GM12878 (cell line): Measurements from ENCODE around the gene MACROD2. TPM values are rescaled to one million over a fixed set of nuclear protein-coding genes. Genes with fewer than 3 reads are reported as not detected.

Experiments used
- BCL11A ChIP-seq: IDR thresholded peaks from 2 replicates; pipeline ENCODE4 v1.6.1; 2011; ENCODE audit warnings: low read depth, low read length
- BCLAF1 ChIP-seq: fragments of 450-650 bp; IDR thresholded peaks from 2 replicates; pipeline ENCODE4 v1.6.1; 2017; ENCODE audit warnings: antibody characterized with exemption, mild to moderate bottlenecking, moderate library complexity
- CUX1 ChIP-seq: IDR thresholded peaks from 2 replicates; pipeline ENCODE4 v1.6.1; 2012; ENCODE audit warnings: improper control_type of control experiment, low read depth, low read length; ENCODE audit not compliant: insufficient replicate concordance
- E2F4 ChIP-seq: IDR thresholded peaks from 2 replicates; pipeline ENCODE4 v1.6.1; 2012; ENCODE audit warnings: low read depth, low read length, improper control_type of control experiment
- EGR1 ChIP-seq, 2 experiments: IDR thresholded peaks; 1 replicate in 1 of 2; 2 replicates in 1 of 2; pipeline ENCODE4 v1.6.1; 2011 to 2012; ENCODE audit warnings: low read depth in 2 of 2, low read length in 2 of 2, borderline replicate concordance in 1 of 2, mild to moderate bottlenecking in 1 of 2, moderate library complexity in 1 of 2
- ESRRA ChIP-seq: IDR thresholded peaks from 2 replicates; pipeline ENCODE4 v1.6.1; 2012; ENCODE audit warnings: mild to moderate bottlenecking, low read length, improper control_type of control experiment
- FOXK2 ChIP-seq: fragments of 450-650 bp; IDR thresholded peaks from 2 replicates; pipeline ENCODE4 v1.6.1; 2017; ENCODE audit warnings: mild to moderate bottlenecking, moderate library complexity
- GABPA ChIP-seq: IDR thresholded peaks from 2 replicates; pipeline ENCODE4 v1.6.1; 2014; ENCODE audit warnings: antibody characterized with exemption, low read depth, mild to moderate bottlenecking, inconsistent platforms
- GATAD2B ChIP-seq: fragments of 450-650 bp; conservative IDR thresholded peaks from 2 replicates; pipeline ENCODE4 v1.6.1; 2017; ENCODE audit warnings: low read depth, mild to moderate bottlenecking, moderate library complexity
- MAX ChIP-seq: IDR thresholded peaks from 2 replicates; pipeline ENCODE4 v1.6.1; 2012; ENCODE audit warnings: low read depth, low read length, improper control_type of control experiment
- NFIC ChIP-seq: IDR thresholded peaks from 2 replicates; pipeline ENCODE4 v1.6.1; 2012; ENCODE audit warnings: low read depth, mild to moderate bottlenecking, inconsistent platforms, low read length, moderate library complexity
- NR2C1 ChIP-seq: fragments of 450-650 bp; IDR thresholded peaks from 2 replicates; pipeline ENCODE4 v1.6.1; 2017; ENCODE audit warnings: antibody characterized with exemption, mild to moderate bottlenecking, moderate library complexity
- RAD21 ChIP-seq: IDR thresholded peaks from 2 replicates; pipeline ENCODE4 v1.6.1; 2011; ENCODE audit warnings: mild to moderate bottlenecking, low read depth, low read length, moderate library complexity; ENCODE audit not compliant: insufficient read depth
- RAD51 ChIP-seq: fragments of 450-650 bp; IDR thresholded peaks from 2 replicates; pipeline ENCODE4 v1.6.1; 2016; ENCODE audit warnings: moderate library complexity, mild to moderate bottlenecking, inconsistent platforms
- SIX5 ChIP-seq: IDR thresholded peaks from 2 replicates; pipeline ENCODE4 v1.6.1; 2011; ENCODE audit warnings: mild to moderate bottlenecking, low read depth, low read length, moderate library complexity; ENCODE audit not compliant: severe bottlenecking
- SUPT20H ChIP-seq: IDR thresholded peaks from 2 replicates; pipeline ENCODE4 v1.6.1; 2011; ENCODE audit warnings: low read depth, mild to moderate bottlenecking, low read length, moderate library complexity, borderline replicate concordance; ENCODE audit not compliant: control insufficient read depth
- TCF7 ChIP-seq: IDR thresholded peaks from 2 replicates; pipeline ENCODE4 v1.6.1; 2014; ENCODE audit warnings: antibody characterized with exemption, borderline replicate concordance
- USF2 ChIP-seq: IDR thresholded peaks from 2 replicates; pipeline ENCODE4 v1.6.1; 2011; ENCODE audit warnings: low read depth, low read length, improper control_type of control experiment, borderline replicate concordance
- ZNF24 ChIP-seq: fragments of 450-650 bp; IDR thresholded peaks from 2 replicates; pipeline ENCODE4 v1.6.1; 2017; ENCODE audit warnings: antibody characterized with exemption, mild to moderate bottlenecking
- polyA plus RNA-seq, 11 experiments: library from polyadenylated mRNA; depleted of rRNA in 4 of 11; unstranded in 6 of 11; stranded (reverse) in 5 of 11; fragments of >200 nt; fragmentation: Nextera tagmentation in 4 of 11; fragmentation: Illumina TruSeq in 1 of 11; extraction: Ambion mirVana in 4 of 11; extraction: Trizol in 1 of 11; gene quantifications; 1 replicate in 1 of 11; 2 replicates in 10 of 11; pipeline versions ENCODE4 v1.2.1 to v1.2.3, GENCODE V29; 2011 to 2016; ENCODE audit warnings: inconsistent platforms in 2 of 11, missing spikeins in 2 of 11, low read depth in 1 of 11
- total RNA-seq, 4 experiments: library from RNA; depleted of rRNA in 3 of 4; stranded (reverse); fragments of >200 nt in 3 of 4; fragmentation: Illumina TruSeq in 1 of 4; extraction: Trizol in 1 of 4; gene quantifications; 2 replicates each; pipeline versions ENCODE4 v1.2.1 to v1.2.3, GENCODE V29; 2013 to 2021

Gene MACROD2
- total and polyA plus RNA-seq, 10 of the 15 experiments (the other 5 are each of a cell fraction or from before 2014, with no cell fraction given): 1.1 to 21.5 (median 2.2) TPM

GRCh38 chr20:15200147-15200565, 1204.8 kb downstream of the MACROD2 start (continued):
- TF ChIP-seq E2F4 (no peak), BCLAF1 (no peak), GATAD2B (no peak), GABPA (no peak), ESRRA (no peak), USF2 (no peak), MAX (no peak), NR2C1 (no peak), SUPT20H (no peak), RAD21 (no peak), SIX5 (no peak), EGR1 (IDR thresholded peaks at IDR 0.05; ENCODE audit: borderline replicate concordance in 1 of 2, low read depth in 2 of 2, low read length in 2 of 2) (no peak), RAD51 (no peak), TCF7 (peak; percentile 81), FOXK2 (no peak), BCL11A (peak; percentile 85), CUX1 (no peak), ZNF24 (no peak), NFIC (peak; percentile 95)
